Stimulated activated CD4-positive, alpha-beta T cell treated with anti-CD3 and anti-CD28 coated beads, Interleukin-12 subunit alpha, Interleukin-12 subunit beta, amount 100 ng/mL, for 24 hours (primary cell): ENCODE data around the gene MIER3.

Experiments used
- DNase-seq, 2 experiments: peaks; one replicate each; pipeline ENCODE4 v3.0.0-alpha.2; 2020; ENCODE audit warnings: low read depth in 2 of 2

MIER3 gene

DNA sequence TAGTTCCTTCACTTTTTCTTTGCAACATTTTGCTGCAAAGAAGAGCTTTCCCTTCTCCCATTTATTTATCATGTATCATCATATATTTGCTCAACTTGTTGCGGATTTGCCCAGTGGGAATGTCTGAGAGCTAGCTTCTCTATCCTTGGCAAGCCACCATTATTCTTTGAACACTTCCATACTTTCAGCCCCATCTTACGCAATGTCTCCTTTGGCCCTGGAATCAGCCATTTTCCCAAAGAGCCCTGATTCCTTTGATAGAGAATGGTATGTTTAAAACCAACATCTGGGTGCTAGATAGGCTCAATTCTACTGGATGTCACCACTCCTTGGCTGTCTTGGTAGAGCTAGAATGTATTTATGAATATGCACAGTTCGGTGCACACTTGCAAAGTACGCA lies 55.2 kb downstream of the MIER3 start:
- DNase-seq, result no peak

DNA sequence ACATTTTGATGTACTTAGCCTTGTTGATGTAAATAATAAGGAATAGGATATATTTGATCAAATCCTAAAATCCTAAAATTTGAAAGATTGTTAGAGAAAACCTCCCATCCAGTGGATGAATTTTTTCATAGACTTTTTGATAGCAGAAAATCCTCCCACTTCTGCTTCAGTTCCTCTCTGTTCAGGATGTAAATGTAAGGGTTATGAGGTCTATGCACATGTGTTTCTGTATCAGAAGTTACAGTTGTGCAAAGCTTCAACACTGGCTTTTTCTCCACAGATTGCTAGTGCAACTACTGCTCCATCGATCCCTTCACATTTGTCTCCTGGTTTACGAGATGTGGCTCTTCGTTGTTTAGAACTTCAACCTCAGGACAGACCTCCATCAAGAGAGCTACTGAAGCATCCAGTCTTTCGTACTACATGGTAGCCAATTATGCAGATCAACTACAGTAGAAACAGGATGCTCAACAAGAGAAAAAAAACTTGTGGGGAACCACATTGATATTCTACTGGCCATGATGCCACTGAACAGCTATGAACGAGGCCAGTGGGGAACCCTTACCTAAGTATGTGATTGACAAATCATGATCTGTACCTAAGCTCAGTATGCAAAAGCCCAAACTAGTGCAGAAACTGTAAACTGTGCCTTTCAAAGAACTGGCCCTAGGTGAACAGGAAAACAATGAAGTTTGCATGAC lies 58.5 kb downstream of the MIER3 start:
- no peak for DNase-seq

GRCh38 chr5:56881571-56881970 lies 70.4 kb downstream of the MIER3 start:
- no peak for DNase-seq

DNA sequence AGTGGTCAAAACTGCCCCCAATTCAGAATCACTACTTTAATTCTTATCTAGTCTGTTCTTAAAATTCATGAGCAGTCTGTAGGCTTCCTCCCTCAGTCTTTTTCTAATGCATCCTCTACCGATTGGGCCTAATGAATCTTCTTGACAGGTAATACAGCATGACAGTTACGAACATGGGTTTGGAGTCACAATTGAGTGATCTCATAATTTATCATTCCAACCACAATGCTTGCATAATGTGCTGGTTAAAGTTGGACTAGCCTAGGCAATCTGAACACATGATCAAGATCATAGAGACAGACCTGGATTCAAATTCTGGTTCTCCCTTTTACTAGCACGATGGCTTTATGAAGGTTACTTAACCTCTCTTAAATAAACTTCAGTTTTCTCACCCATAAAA lies 75.6 kb downstream of the MIER3 start:
- DNase-seq, result no peak

GRCh38 chr5:56873056-56873455 lies 78.9 kb downstream of the MIER3 start:
- no peak for DNase-seq

DNA sequence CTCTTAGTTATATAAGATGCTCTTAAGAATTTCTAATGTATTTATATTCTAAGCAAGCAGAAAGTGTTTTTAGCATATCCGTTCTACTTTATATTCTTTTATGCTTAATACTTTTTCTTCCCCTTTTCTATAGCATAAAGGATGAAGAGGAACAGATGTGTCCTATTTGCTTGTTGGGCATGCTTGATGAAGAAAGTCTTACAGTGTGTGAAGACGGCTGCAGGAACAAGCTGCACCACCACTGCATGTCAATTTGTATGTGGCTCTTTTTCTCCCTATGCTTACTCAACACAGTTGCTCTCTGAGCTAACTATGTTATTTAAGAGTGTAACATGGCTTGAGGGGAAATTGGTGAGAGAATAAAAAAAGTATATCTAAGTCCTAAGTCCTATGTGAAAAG lies 80.1 kb downstream of the MIER3 start:
- DNase-seq, result no peak
